Astrocyte (in vitro differentiated cells and primary cell): ENCODE data around the gene ZFYVE27. TPM values are rescaled to one million over a fixed set of nuclear protein-coding genes. Genes with fewer than 3 reads are reported as not detected.

ENCODE experiments used
- DNase-seq: peaks from one replicate; pipeline ENCODE4 v3.0.0-alpha.2; 2010; ENCODE audit warnings: low read depth
- FAIRE-seq: peaks from 2 replicates; lab custom pipeline; 2011; peaks lifted over from hg19 to GRCh38; lab: Jason Lieb, UNC
- H2AFZ ChIP-seq: 2 replicates; pipeline ENCODE4 v1.6.0; 2012; ENCODE audit warnings: low read depth, low read length, inconsistent platforms
- H3K27ac ChIP-seq: 2 replicates; pipeline ENCODE4 v1.5.1; 2011; ENCODE audit warnings: low read depth, low read length, inconsistent platforms
- H3K27me3 ChIP-seq: 2 replicates; pipeline ENCODE4 v1.6.0; 2011; ENCODE audit warnings: low read length, inconsistent platforms; ENCODE audit not compliant: insufficient read depth
- H3K36me3 ChIP-seq: 2 replicates; pipeline ENCODE4 v1.5.1; 2011; ENCODE audit warnings: low read length, inconsistent platforms; ENCODE audit not compliant: insufficient read depth
- H3K4me1 ChIP-seq: 2 replicates; pipeline ENCODE4 v1.5.1; 2011; ENCODE audit warnings: low read length, inconsistent platforms; ENCODE audit not compliant: insufficient read depth
- H3K4me2 ChIP-seq: 2 replicates; pipeline ENCODE4 v1.6.0; 2012; ENCODE audit warnings: low read length, inconsistent platforms
- H3K4me3 ChIP-seq: 2 replicates; pipeline ENCODE4 v1.5.1; 2011; ENCODE audit warnings: low read depth, mild to moderate bottlenecking, low read length, inconsistent platforms; ENCODE audit not compliant: insufficient read depth
- H3K79me2 ChIP-seq: 2 replicates; pipeline ENCODE4 v1.6.0; 2012; ENCODE audit warnings: mild to moderate bottlenecking, low read length, inconsistent platforms; ENCODE audit not compliant: insufficient read depth
- H3K9ac ChIP-seq: 2 replicates; pipeline ENCODE4 v1.6.0; 2012; ENCODE audit warnings: mild to moderate bottlenecking, low read length, inconsistent platforms
- H3K9me3 ChIP-seq: 2 replicates; pipeline ENCODE4 v1.5.1; 2012; ENCODE audit warnings: low read depth, mild to moderate bottlenecking, low read length, inconsistent platforms; ENCODE audit not compliant: insufficient read depth
- H4K20me1 ChIP-seq: 2 replicates; pipeline ENCODE4 v1.6.0; 2012; ENCODE audit warnings: low read length, inconsistent platforms; ENCODE audit not compliant: insufficient read depth
- H3K27ac Mint-ChIP-seq: one replicate; pipeline ENCODE4 v1.8.0; 2021; ENCODE audit warnings: mild to moderate bottlenecking, mixed read lengths; ENCODE audit not compliant: unreplicated experiment
- H3K27me3 Mint-ChIP-seq: one replicate; pipeline ENCODE4 v1.8.0; 2021; ENCODE audit warnings: low read depth, mixed read lengths; ENCODE audit not compliant: unreplicated experiment
- H3K36me3 Mint-ChIP-seq: one replicate; pipeline ENCODE4 v1.8.0; 2021; ENCODE audit warnings: low read depth, mixed read lengths; ENCODE audit not compliant: unreplicated experiment
- H3K4me1 Mint-ChIP-seq: one replicate; pipeline ENCODE4 v1.8.0; 2021; ENCODE audit warnings: low read depth, mixed read lengths; ENCODE audit not compliant: unreplicated experiment
- H3K4me3 Mint-ChIP-seq: one replicate; pipeline ENCODE4 v1.8.0; 2021; ENCODE audit warnings: mild to moderate bottlenecking, moderate library complexity, mixed read lengths; ENCODE audit not compliant: unreplicated experiment
- H3K9me3 Mint-ChIP-seq: one replicate; pipeline ENCODE4 v1.8.0; 2021; ENCODE audit warnings: mild to moderate bottlenecking, mixed read lengths; ENCODE audit not compliant: unreplicated experiment
- CTCF ChIP-seq: IDR thresholded peaks from 2 replicates; pipeline ENCODE4 v1.5.1; 2011; ENCODE audit warnings: low read depth, mild to moderate bottlenecking, inconsistent platforms, low read length, moderate library complexity; ENCODE audit not compliant: insufficient read depth
- EZH2 ChIP-seq: IDR thresholded peaks from 2 replicates; pipeline ENCODE4 v1.6.1; 2012; ENCODE audit warnings: mild to moderate bottlenecking, low read length, inconsistent platforms; ENCODE audit not compliant: insufficient read depth
- total RNA-seq: library from RNA; stranded (reverse); gene quantifications from 2 replicates; pipeline ENCODE4 v1.2.1, GENCODE V29; 2021

The ZFYVE27 gene
- total RNA-seq, 1 donor from 2014 or later: 32.8 TPM

DNA sequence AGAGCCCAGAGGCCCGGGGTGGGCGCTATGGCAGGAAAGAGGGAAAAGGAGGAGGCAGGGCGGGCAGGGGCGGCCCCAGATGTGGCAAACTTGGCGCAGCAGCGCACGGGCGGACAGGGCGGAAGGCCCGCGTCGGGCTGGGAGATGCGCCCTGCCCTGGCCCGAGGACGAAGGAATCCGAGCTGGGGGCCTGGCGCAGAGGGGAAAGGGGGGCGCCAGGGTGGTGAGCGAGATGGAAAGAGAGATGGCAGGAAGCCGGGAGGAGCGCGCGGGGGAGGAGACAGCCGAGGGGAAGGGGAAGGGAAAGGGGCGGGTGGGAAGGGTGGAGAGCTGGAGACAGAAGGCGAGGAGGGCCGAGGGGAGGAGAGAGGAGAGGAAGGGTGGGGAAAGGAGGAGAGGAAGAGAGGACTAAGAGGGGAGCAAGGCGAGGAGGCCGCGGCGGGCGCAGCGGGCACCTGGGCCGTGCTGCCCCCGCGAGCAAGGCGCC is 23.5 kb upstream of the ZFYVE27 start, which contains the start of gene MARVELD1:
MARVELD1 (plus strand) TSS at position 392 of the 487 bp plus-strand sequence. CDS start 147 bp downstream, outside the sequence.
- peak; percentile 73 for DNase-seq
- Histone ChIP-seq H3K9ac (peak within 1 kb of the TSS; percentile 92), H3K4me2 (peak within 1 kb of the TSS; percentile 97), H3K27ac (peak within 1 kb of the TSS; percentile 85), H4K20me1 (peaks cover 35% of the 10 kb centered on the region), H3K4me3 (peak within 1 kb of the TSS; percentile 83), H3K79me2 (peaks cover 54% of the 10 kb centered on the region), H3K27me3 (no peaks in the 10 kb centered on the region), H3K4me1 (peaks cover 35% of the 10 kb centered on the region), H3K36me3 (peaks cover 6% of the 10 kb centered on the region), H2AFZ (peak within 1 kb of the TSS; percentile 82), H3K9me3 (no peaks in the 10 kb centered on the region)
- Mint-ChIP-seq H3K27me3 (no peaks in the 10 kb centered on the region), H3K36me3 (peaks cover 18% of the 10 kb centered on the region), H3K4me1 (peaks cover 30% of the 10 kb centered on the region), H3K4me3 (peak within 1 kb of the TSS; percentile 98), H3K27ac (peak within 1 kb of the TSS; percentile 96), H3K9me3 (peaks cover 1% of the 10 kb centered on the region)
- FAIRE-seq: no peak
- no peak for TF ChIP-seq EZH2
- no peak for TF ChIP-seq CTCF

GRCh38 chr10:97713826-97714400 is 23.0 kb upstream of the ZFYVE27 start:
- no peaks in the 10 kb centered on the region for H3K27me3 ChIP-seq
- Mint-ChIP-seq H3K9me3 (peaks cover 1% of the 10 kb centered on the region), H3K4me3 (peak overlapping the region; percentile 98), H3K36me3 (peaks cover 23% of the 10 kb centered on the region), H3K27me3 (no peaks in the 10 kb centered on the region), H3K27ac (peak overlapping the region; percentile 96), H3K4me1 (peaks cover 33% of the 10 kb centered on the region)
- peak overlapping the region; percentile 83 for H3K4me3 ChIP-seq
- peak overlapping the region; percentile 92 for H3K9ac ChIP-seq
- no peaks in the 10 kb centered on the region for H3K9me3 ChIP-seq
- FAIRE-seq (no peak), DNase-seq (peak; percentile 61)
- H2AFZ ChIP-seq: peak overlapping the region; percentile 82
- peak overlapping the region; percentile 85 for H3K27ac ChIP-seq
- peaks cover 55% of the 10 kb centered on the region for H3K79me2 ChIP-seq
- peaks cover 10% of the 10 kb centered on the region for H3K36me3 ChIP-seq
- peaks cover 41% of the 10 kb centered on the region for H4K20me1 ChIP-seq
- no peak for TF ChIP-seq CTCF
- TF ChIP-seq EZH2: no peak
- H3K4me1 ChIP-seq: peaks cover 35% of the 10 kb centered on the region
- peak overlapping the region; percentile 97 for H3K4me2 ChIP-seq
